ENCODE measurements around the gene LRCOL1.

DNA sequence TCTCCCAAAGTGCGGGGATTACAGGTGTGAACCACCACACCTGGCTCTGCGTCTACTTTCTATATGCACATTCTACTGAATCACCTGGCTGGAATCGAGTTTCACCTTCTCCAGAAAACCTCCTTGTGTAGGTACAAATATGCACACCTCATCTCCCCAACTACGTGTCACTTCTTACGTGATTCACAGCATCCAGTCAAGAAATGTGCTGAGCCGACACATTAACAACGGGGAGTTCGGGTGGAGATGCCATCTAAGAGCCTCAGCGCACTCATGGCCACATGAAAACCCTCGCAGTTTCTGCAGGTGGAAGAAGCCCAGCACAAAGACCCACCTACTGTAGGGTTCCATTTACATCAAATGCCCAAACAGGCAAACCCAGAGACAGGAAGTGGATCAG, 37.5 kb upstream of the LRCOL1 start:
- TF ChIP-seq, protein P1, sequence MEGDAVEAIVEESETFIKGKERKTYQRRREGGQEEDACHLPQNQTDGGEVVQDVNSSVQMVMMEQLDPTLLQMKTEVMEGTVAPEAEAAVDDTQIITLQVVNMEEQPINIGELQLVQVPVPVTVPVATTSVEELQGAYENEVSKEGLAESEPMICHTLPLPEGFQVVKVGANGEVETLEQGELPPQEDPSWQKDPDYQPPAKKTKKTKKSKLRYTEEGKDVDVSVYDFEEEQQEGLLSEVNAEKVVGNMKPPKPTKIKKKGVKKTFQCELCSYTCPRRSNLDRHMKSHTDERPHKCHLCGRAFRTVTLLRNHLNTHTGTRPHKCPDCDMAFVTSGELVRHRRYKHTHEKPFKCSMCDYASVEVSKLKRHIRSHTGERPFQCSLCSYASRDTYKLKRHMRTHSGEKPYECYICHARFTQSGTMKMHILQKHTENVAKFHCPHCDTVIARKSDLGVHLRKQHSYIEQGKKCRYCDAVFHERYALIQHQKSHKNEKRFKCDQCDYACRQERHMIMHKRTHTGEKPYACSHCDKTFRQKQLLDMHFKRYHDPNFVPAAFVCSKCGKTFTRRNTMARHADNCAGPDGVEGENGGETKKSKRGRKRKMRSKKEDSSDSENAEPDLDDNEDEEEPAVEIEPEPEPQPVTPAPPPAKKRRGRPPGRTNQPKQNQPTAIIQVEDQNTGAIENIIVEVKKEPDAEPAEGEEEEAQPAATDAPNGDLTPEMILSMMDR (IDR thresholded peaks at IDR 0.05) = no peak
- TF ChIP-seq ZFX (IDR thresholded peaks at IDR 0.05; ENCODE audit: borderline replicate concordance) = no peak
